Esophagus (tissue), 2 donors: ENCODE results near the gene ARHGEF40. TPM values are rescaled to one million over a fixed set of nuclear protein-coding genes. Genes with fewer than 3 reads are reported as not detected.
A peak's percentile ranks its signal among the peaks of the same experiment; 100 is the strongest.

Experiments used
- H3K27ac ChIP-seq, 2 donors: one replicate each; pipeline ENCODE4 v1.5.1; 2013; ENCODE audit warnings: low read depth in 2 of 2, mild to moderate bottlenecking in 2 of 2, inconsistent platforms in 1 of 2, low read length in 1 of 2, moderate library complexity in 1 of 2
- H3K27me3 ChIP-seq, 2 donors: one replicate each; pipeline ENCODE4 v1.6.1; 2013; ENCODE audit warnings: low read length in 2 of 2, control low read depth in 1 of 2, mild to moderate bottlenecking in 1 of 2; ENCODE audit not compliant: insufficient read depth in 2 of 2, control insufficient read depth in 1 of 2
- H3K36me3 ChIP-seq, 2 donors: one replicate each; pipeline ENCODE4 v1.6.1; 2013; ENCODE audit warnings: low read length in 1 of 2; ENCODE audit not compliant: control insufficient read depth in 2 of 2, insufficient read depth in 2 of 2
- H3K4me1 ChIP-seq, 2 donors: one replicate each; pipeline ENCODE4 v1.6.1; 2013; ENCODE audit warnings: low read length in 1 of 2; ENCODE audit not compliant: control insufficient read depth in 2 of 2, insufficient read depth in 2 of 2
- H3K4me3 ChIP-seq, 2 donors: one replicate each; pipeline ENCODE4 v1.5.1; 2013; ENCODE audit warnings: low read length in 2 of 2, mild to moderate bottlenecking in 2 of 2, low read depth in 1 of 2, moderate library complexity in 1 of 2
- H3K9me3 ChIP-seq, 2 donors: one replicate each; pipeline ENCODE4 v1.6.1; 2013; ENCODE audit warnings: mild to moderate bottlenecking in 2 of 2, low read depth in 1 of 2, low read length in 1 of 2, moderate library complexity in 1 of 2; ENCODE audit not compliant: control insufficient read depth in 2 of 2, insufficient read depth in 1 of 2
- WGBS, 2 donors: extraction: QIAGEN DNeasy Blood & Tissue Kit; methylation state at CpG; one replicate each; pipeline ENCODE4 v1.1.7; 2013; 5-methylcytosine and 5-hydroxymethylcytosine counted together
- polyA plus RNA-seq, 2 donors: library from polyadenylated mRNA; stranded (reverse); fragments of 200-250 nt; gene quantifications; one replicate each; pipeline ENCODE4 v1.2.3, GENCODE V29; 2013
- donor health status: healthy with polysubstance abuse.
- donor health status: Bipolar disorder and iron deficiency.

Gene ARHGEF40
- polyA plus RNA-seq, 2 donors, result 1.8 to 3.0 TPM

DNA sequence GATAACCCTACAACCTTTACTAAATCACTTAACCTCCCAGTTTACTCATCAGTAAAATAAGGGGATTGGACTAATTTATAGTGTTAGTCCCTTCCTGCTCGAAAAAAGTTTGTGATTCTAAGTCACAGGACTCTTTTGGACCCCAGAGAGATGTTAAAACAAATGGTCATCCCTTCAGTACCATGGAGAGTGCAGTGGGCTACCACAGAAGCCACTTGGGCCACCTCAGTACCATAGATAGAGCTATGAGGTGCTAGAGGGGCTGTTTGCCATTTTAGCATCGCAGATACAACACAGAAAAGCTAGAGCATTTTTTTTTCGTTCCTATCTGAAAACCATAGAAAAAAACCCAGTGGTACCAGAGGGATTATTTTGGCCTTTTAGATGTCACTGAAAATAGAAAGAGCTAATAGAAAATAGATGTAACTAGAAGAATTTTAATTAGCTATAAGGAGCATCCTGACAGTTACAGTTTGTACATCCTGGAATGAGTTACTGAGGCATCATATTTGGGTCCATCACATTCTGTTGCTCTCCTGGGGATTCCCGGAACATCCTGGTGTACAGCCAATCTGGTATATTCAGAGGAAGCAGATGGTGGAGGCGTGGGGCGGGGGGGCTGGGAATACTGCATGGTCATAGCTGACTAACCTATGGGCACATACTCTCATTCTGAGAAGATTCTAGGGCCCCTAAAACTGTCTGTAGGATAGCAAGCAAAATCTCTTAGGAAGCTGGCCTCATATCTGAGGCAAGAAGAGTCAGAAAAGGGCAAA, 25.5 kb downstream of the ARHGEF40 start:
- Histone ChIP-seq H3K36me3 (peaks cover 0 to 19% of the 10 kb centered on the region in 2 donors), H3K27me3 (no peaks in the 10 kb centered on the region), H3K4me1 (peaks cover 0 to 3% of the 10 kb centered on the region in 2 donors), H3K9me3 (no peaks in the 10 kb centered on the region), H3K27ac (no peak overlapping the region), H3K4me3 (no peak overlapping the region)
- 59 to 67% methylated on average over 6 of the region's 6 CpGs for WGBS, 2 donors

DNA sequence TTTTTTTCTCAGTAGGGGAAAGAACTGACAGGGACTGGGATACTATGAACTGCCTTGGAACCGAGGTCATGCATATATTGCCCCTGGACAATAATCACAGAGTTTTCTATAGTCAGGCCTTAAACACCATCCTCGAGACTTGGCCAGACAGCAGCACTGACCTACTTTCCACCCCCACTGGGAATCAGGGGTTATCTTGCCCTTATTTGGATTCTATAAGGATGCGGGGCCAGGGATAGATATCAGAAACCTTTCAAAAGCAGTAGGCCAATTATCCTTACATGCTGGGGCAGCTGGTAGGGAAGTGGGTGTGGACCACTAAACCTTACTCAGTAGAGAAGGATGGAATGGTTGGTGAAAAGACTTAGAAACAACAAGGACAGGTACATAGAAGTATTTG, 26.3 kb downstream of the ARHGEF40 start:
- H3K4me1 ChIP-seq, result peaks cover 0 to 11% of the 10 kb centered on the region in 2 donors
- H3K27me3 ChIP-seq, result no peaks in the 10 kb centered on the region
- H3K9me3 ChIP-seq, result no peaks in the 10 kb centered on the region
- WGBS, 2 donors, result 63 to 72% methylated on average over 3 of the region's 3 CpGs
- H3K27ac ChIP-seq, result peak overlapping the region in 1 of 2 donors; percentile 51
- H3K4me3 ChIP-seq, result no peak overlapping the region
- peaks cover 0 to 12% of the 10 kb centered on the region in 2 donors for H3K36me3 ChIP-seq

DNA sequence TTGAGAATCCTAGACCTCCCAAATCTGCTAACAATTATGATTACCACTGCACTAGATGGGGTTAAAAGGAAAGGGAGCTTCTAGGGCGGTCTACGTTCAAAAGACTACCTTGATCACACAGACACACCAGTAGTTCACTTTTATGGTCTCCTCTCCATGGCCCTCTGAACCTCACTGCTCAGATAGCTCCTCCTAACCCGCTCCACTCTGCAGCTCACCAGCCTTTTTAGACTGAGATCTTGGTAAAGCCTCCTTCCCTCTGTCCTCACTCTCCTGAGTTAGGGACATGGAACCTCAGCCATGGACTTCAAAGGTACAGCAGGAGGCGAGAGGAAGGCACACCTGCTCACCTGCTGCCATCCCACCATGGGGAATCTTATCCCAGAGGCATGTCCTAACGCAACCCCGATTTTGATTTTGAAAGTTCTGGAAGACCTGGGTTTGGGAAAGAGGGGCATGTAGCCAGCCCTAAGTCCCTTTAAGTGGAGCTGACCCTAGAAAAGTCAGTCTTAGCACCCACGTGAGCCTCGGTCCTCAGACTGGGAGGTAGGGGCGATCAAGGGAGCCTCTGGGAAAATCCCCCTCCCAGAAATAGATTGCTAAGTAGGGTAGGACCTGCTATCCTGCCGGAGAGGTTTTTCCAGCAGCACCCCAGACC, 27.0 kb downstream of the ARHGEF40 start:
- H3K4me1 ChIP-seq, result peaks cover 3 to 14% of the 10 kb centered on the region in 2 donors
- H3K27ac ChIP-seq, result peak overlapping the region; percentile 93 to 96
- no peaks in the 10 kb centered on the region for H3K27me3 ChIP-seq
- H3K36me3 ChIP-seq, result peaks cover 0 to 8% of the 10 kb centered on the region in 2 donors
- no peaks in the 10 kb centered on the region for H3K9me3 ChIP-seq
- peak overlapping the region; percentile 7 to 85 for H3K4me3 ChIP-seq
- 39 to 45% methylated on average over 10 of the region's 10 CpGs for WGBS, 2 donors

DNA sequence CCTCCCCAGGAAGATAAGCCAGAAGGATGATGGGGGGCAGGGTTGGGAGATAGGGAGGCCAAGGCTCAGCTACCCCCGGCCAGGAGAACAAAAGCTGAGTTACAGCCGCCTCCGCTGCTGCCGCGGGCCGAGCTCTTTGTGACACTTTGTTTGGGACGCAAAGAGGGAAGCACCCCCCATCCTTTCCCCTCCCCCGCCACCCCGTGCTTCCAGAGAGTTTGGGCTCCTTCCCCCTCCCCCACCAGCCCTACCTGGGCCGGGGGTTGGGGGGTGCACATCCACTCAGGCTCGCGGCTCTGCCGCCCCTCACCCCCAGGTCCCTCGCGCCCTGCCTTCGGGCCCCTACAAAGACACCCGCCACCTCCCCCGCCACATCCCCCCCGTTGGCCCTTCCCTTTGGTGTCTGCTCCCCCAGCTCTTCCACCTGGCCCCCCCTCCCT, 27.6 kb downstream of the ARHGEF40 start:
- H3K27me3 ChIP-seq, result no peaks in the 10 kb centered on the region
- H3K4me1 ChIP-seq, result peaks cover 7 to 18% of the 10 kb centered on the region in 2 donors
- peak overlapping the region; percentile 7 to 85 for H3K4me3 ChIP-seq
- H3K9me3 ChIP-seq, result no peaks in the 10 kb centered on the region
- peak overlapping the region; percentile 93 to 96 for H3K27ac ChIP-seq
- 4 to 6% methylated on average over 12 to 19 of the region's 19 CpGs for WGBS, 2 donors
- peaks cover 0 to 5% of the 10 kb centered on the region in 2 donors for H3K36me3 ChIP-seq

DNA sequence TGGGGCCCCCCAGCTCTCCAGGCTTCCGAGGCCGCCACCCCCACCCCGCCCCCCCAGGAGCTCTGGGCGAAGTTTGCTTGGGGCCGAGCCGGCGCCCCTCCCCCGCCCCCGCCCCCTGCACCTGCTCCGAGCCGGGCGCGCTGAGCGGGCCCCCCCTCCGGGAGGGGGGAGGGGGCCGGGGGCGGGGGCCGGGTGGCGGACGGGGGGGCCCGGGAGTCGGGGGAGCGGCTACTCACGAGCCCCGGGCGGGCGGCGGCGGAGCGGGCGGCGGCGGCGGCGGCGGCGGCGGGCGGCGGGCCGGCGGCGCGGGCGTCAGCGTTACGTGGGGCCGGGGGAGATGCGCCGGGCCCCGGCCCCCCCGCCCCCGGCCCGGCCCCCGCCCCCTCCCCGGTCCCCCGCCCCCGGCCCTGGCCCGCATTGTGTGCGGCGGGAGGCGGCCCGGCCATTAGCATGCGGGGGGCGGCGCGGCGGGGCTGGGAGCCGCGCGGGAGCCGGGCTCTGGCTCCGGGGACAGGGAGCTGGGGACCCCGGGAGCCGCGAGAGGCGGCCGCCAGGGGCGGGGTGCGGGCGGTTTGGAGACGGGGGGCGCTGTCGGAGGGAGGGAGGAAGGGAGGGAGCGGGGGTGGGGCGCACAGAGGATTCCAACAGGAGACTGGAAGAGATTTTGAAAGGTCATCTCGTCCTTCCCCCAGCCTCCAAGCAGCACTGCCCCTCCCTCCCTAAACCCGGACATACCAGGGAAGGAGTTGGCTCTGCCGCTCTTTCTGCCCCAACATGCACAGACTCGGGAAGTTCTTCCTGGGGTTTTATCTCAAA, 28.2 kb downstream of the ARHGEF40 start, which contains the start of gene ZNF219:
TSS of gene ZNF219 (minus strand) at position 580 of the 816 bp plus-strand sequence. CDS start 5,064 bp downstream, outside the sequence.
- Histone ChIP-seq H3K9me3 (no peaks in the 10 kb centered on the region), H3K36me3 (no peaks in the 10 kb centered on the region), H3K27ac (peak within 1 kb of the TSS; percentile 93 to 96), H3K27me3 (no peaks in the 10 kb centered on the region), H3K4me3 (peak within 1 kb of the TSS; percentile 44 to 85), H3K4me1 (peaks cover 7 to 18% of the 10 kb centered on the region in 2 donors)
- WGBS, 2 donors, result 1% methylated on average over 21 to 71 of the region's 90 CpGs

DNA sequence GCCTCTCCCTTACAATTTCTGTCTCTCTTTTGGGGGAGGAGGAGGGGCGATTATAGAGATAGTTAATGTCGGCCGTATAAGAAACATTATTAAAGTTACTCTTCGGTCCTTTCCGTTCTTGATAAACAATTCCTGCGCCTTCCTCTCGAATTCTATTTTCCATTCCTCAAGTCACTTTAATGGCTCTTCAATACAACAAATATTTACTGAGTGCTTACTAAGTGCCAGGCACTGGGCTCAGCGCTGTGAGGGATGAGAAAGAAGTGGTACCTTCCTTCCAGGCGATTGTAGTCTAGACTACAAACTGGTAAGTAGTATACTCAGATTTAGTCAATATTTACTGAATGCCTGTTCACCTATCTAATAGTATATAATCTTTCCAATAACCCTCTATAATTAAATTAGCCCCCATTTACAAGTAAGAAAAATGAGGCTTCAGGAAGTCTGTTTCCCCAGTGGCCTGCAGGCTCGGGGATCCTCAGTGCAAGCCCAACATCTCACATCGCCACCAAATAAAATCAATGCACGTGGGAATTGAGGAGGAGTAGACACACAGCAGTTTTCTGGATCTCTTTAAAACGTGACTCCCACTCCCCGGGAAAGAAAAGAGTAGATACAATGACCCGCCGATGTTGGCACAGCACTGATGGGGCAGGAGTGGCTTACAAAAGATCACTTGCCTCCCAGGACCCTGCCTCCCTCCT, 28.9 kb downstream of the ARHGEF40 start:
- Histone ChIP-seq H3K27me3 (no peaks in the 10 kb centered on the region), H3K9me3 (no peaks in the 10 kb centered on the region), H3K27ac (peak overlapping the region; percentile 93 to 96), H3K4me3 (peak overlapping the region; percentile 44 to 85), H3K4me1 (peaks cover 7 to 18% of the 10 kb centered on the region in 2 donors), H3K36me3 (no peaks in the 10 kb centered on the region)
- 11% methylated on average over 16 of the region's 16 CpGs for WGBS, 2 donors

DNA sequence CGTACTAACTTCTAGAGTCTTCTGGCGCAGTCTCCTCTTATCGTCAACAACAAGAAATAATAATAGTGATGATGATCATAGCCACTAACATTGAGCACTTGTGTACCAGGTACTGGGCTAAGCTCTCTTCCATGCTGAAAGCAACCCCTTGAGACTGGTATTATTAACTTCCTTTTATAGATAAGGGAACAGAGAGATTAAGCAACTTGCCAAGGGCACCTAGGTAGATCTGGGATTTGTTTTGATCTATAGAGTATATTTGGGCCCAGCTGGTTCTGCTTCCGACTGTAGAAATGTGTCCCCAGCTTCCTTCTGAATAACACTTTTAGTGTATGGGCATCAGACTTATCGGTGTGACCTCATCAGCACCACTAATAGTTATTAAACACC, 29.5 kb downstream of the ARHGEF40 start:
- Histone ChIP-seq H3K27me3 (no peaks in the 10 kb centered on the region), H3K36me3 (no peaks in the 10 kb centered on the region), H3K4me1 (peaks cover 7 to 18% of the 10 kb centered on the region in 2 donors), H3K4me3 (peak overlapping the region in 1 of 2 donors; percentile 85), H3K27ac (peak overlapping the region; percentile 93 to 96), H3K9me3 (no peaks in the 10 kb centered on the region)
- WGBS, 2 donors, result 45 to 52% methylated on average over 5 of the region's 5 CpGs

DNA sequence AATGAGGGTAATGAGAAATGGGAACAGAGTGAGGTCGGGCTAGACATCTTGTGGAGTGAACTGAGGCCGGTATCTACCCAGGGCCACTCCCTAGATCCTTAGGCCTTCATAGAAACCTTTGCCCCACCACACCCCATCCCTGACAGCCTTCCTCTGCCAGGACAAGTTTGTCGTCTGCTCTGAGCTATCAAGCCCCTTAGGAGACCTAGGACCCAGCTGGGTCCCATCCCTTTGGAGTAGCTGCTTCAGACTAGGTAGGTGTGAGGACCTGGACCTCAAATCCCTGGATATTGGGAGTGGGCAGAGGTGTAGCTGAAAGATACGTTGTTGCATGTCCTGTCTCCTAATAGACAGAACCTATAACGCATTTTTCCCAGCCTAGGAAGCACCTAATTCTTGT, 30.8 kb downstream of the ARHGEF40 start, which contains the start of gene TMEM253:
TSS of gene TMEM253 (plus strand) at position 136 of the 400 bp plus-strand sequence. CDS start 278 bp downstream, outside the sequence.
- H3K27ac ChIP-seq, result peak within 1 kb of the TSS; percentile 60 to 93
- 52 to 71% methylated on average over 5 of the region's 5 CpGs for whole genome bisulfite sequencing, 2 donors
- H3K4me3 ChIP-seq, result no peak within 1 kb of the TSS
- no peaks in the 10 kb centered on the region for H3K9me3 ChIP-seq
- no peaks in the 10 kb centered on the region for H3K36me3 ChIP-seq
- H3K27me3 ChIP-seq, result no peaks in the 10 kb centered on the region
- H3K4me1 ChIP-seq, result peaks cover 7 to 21% of the 10 kb centered on the region in 2 donors
